Stimulated activated CD8-positive, alpha-beta memory T cell treated with anti-CD3 and anti-CD28 coated beads, Interleukin-7, amount 100 ng/mL, for 1 hour (primary cell): ENCODE data around the gene BCL10.

Experiments used
- DNase-seq, 2 donors: peaks; one replicate each; pipeline ENCODE4 v3.0.0-alpha.2; 2020; ENCODE audit warnings: low read depth in 2 of 2

Gene BCL10

GRCh38 chr1:85276215-85276977 is at the start of gene BCL10:
Gene BCL10 (minus strand): TSS chr1:85276632. CDS start chr1:85276352, 280 bp downstream.
- DNase-seq: peak; percentile 96

GRCh38 chr1:85325920-85326319 is 49.5 kb upstream of the BCL10 start:
- no peak for DNase-seq

GRCh38 chr1:85323770-85324169 is 47.3 kb upstream of the BCL10 start:
- DNase-seq: no peak

GRCh38 chr1:85322655-85323054 is 46.2 kb upstream of the BCL10 start:
- DNase-seq: no peak

GRCh38 chr1:85321237-85321964 is 45.0 kb upstream of the BCL10 start:
- no peak for DNase-seq

GRCh38 chr1:85320371-85321131 is 44.1 kb upstream of the BCL10 start:
- no peak for DNase-seq

GRCh38 chr1:85319931-85320330 is 43.5 kb upstream of the BCL10 start:
- no peak for DNase-seq

- no peak for DNase-seq
Measured at GRCh38 chr1:85319491-85319890, 43.1 kb upstream of the BCL10 start.

GRCh38 chr1:85318217-85318616 is 41.8 kb upstream of the BCL10 start:
- DNase-seq: no peak

- DNase-seq: no peak
Measured at GRCh38 chr1:85317560-85317959, 41.1 kb upstream of the BCL10 start.

- DNase-seq: no peak
Measured at GRCh38 chr1:85316321-85316720, 39.9 kb upstream of the BCL10 start.

- no peak for DNase-seq
Measured at GRCh38 chr1:85315789-85316188, 39.4 kb upstream of the BCL10 start.

- DNase-seq: no peak
Measured at GRCh38 chr1:85314726-85315125, 38.3 kb upstream of the BCL10 start.

GRCh38 chr1:85313888-85314696 is 37.7 kb upstream of the BCL10 start:
- no peak for DNase-seq

GRCh38 chr1:85311818-85312217 is 35.4 kb upstream of the BCL10 start:
- DNase-seq: no peak

GRCh38 chr1:85308833-85309350 is 32.5 kb upstream of the BCL10 start:
- DNase-seq: no peak

GRCh38 chr1:85307987-85308832 is 31.8 kb upstream of the BCL10 start:
- DNase-seq: peak; percentile 35 to 45

- DNase-seq: no peak
Measured at GRCh38 chr1:85306236-85306635, 29.8 kb upstream of the BCL10 start.

- no peak for DNase-seq
Measured at GRCh38 chr1:85303440-85304162, 27.2 kb upstream of the BCL10 start.

- DNase-seq: no peak
Measured at GRCh38 chr1:85300140-85300539, 23.7 kb upstream of the BCL10 start.
